CD4-positive, alpha-beta T cell treated with Interleukin-17A for 4 hours (primary cell): ENCODE results near the gene MEX3A.
A peak's percentile ranks its signal among the peaks of the same experiment; 100 is the strongest.
"Not testable (repeated sequence)": the region's sequence is repeated elsewhere in the genome, so short reads cannot be mapped to it uniquely, and the experiment has no call there.

Experiments used
- DNase-seq: peaks from one replicate; pipeline ENCODE4 v3.0.0-alpha.2; 2020; ENCODE audit warnings: mixed read lengths

The MEX3A gene

GRCh38 chr1:156053768-156054499 is 28.3 kb downstream of the MEX3A start, which contains the start of gene UBQLN4:
Gene UBQLN4 (minus strand): TSS chr1:156053798. CDS start chr1:156053701, 97 bp downstream.
- DNase-seq: peak; percentile 92

GRCh38 chr1:156052862-156053767 is 29.1 kb downstream of the MEX3A start:
- DNase-seq: peak; percentile 80

GRCh38 chr1:156051011-156051725 is 31.1 kb downstream of the MEX3A start:
- no peak for DNase-seq

DNA sequence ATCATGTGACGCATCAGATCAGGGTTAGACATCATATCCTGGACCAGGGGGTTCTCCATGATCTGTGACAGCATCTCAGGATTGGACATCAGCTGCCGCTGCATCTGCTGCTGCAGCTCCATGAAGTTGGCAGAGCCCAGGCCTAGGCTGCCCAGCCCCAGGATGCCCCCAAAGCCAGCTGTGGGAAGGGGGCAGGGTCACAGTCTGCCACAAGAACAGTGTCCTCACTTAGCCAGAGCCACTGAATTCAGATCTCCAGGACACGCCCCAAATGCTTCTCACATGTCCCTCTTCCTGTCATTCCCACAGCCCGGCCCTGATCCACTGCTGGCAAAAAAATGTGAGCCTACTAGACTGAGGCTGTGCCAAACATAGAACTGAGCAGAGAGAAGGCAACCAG is 31.9 kb downstream of the MEX3A start:
- no peak for DNase-seq

GRCh38 chr1:156048663-156049258 is 33.5 kb downstream of the MEX3A start:
- no peak for DNase-seq

- DNase-seq: no peak
These were observed 37.2 kb downstream of the MEX3A start for GRCh38 chr1:156045076-156045475.

DNA sequence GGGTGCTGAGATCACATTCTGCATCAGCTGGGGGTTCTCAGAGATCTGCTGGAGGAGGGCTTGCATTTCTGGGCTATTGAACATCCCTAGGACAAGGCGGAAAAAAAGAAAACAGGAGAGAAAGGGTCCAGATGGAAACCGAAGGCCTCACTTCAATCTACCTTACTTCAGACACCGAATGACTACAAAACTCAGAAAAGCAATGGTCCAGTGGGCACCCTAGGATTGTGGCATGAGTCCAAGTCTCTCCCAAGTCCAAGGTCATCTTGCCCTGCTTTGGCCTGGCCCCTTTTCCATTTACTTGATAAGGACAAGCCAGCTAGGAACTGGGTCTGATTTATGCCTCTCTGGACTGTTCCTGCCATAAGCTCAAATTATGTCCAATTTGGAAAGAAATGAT is 39.4 kb downstream of the MEX3A start:
- DNase-seq: no peak

DNA sequence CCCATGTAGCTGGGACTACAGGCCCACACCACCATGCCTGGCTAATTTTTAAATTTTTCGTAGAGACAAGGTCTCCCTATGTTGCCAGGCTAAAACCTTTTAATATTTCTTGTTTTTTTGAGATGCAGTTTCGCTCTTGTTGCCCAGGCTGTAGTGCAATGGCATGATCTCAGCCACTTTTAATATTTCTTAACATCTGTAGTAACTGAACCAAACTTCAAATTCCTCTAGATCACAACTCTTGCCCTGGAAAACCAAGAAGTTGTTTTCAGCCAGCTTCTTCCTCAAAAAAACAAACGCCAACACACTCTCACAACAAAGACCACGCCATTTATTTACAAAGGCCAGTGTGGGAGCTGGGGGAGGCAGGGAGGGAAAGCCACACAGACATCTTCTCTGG is 47.3 kb downstream of the MEX3A start:
- not testable (repeated sequence) for DNase-seq

GRCh38 chr1:156033011-156033410 is 49.3 kb downstream of the MEX3A start:
- no peak for DNase-seq

DNA sequence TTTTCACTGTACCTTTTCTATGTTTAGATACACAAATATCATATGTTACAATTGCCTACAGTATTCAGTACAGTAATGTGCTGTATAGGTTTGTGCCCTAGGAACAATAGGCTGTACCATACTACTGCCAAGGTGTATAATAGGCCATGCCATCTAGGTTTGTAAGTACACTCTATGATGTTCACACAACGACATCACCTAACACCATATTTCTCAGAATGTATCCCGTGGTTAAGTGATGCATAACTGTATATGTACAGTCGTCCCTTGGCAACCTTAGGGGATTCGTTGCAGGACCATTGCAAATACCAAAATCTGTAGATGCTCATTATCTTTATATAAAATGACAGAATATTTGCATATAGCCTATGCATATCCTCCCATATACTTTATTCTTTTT is 55.7 kb downstream of the MEX3A start:
- DNase-seq: no peak

- DNase-seq: peak; percentile 33
These were observed 56.4 kb downstream of the MEX3A start for GRCh38 chr1:156025876-156026275.

DNA sequence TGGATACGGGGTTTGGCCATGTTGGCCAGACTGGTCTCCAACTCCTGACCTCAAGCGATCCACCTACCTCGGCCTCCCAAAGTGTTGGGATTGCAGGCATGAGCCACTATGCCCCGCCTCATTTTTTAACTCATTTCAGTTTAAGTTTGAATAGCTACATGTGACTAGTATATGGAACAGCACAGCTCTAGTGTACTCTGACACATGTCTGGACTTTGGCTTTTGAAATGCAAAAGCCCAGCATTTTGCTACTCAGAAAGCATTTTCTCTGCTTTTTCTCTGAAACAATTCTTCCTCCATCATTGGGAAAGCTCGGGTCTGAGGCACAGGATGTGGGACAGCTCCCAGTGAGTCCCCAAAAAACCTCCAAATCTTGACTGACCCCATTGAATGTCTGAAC is 57.5 kb downstream of the MEX3A start:
- no peak for DNase-seq
